Esophagus squamous epithelium (tissue), 5 donors: ENCODE measurements around the gene DOHH. TPM values are rescaled to one million over a fixed set of nuclear protein-coding genes. Genes with fewer than 3 reads are reported as not detected.

Experiments
- DNase-seq: peaks from one replicate; lab custom pipeline; 2025; lab: John Stamatoyannopoulos, UW
- H3K27ac ChIP-seq, 4 donors: fragments of 200-600 bp; sonication (generic); one replicate each; pipeline ENCODE4 v1.5.1; 2016 to 2019; ENCODE audit warnings: mild to moderate bottlenecking in 1 of 4
- H3K27me3 ChIP-seq, 4 donors: fragments of 200-600 bp; sonication (generic); 1 replicate in 3 of 4; 2 replicates in 1 of 4; pipeline versions ENCODE4 v1.5.1 to v1.6.0; 2017 to 2021; ENCODE audit warnings: antibody characterized with exemption in 1 of 4
- H3K36me3 ChIP-seq, 3 donors: fragments of 200-600 bp; sonication (generic); one replicate each; pipeline ENCODE4 v1.5.1; 2016 to 2019
- H3K4me1 ChIP-seq, 3 donors: fragments of 200-600 bp; sonication (generic); one replicate each; pipeline ENCODE4 v1.5.1; 2017 to 2019
- H3K4me3 ChIP-seq, 4 donors: fragments of 200-600 bp; sonication (generic); 1 replicate in 3 of 4; 2 replicates in 1 of 4; pipeline ENCODE4 v1.5.1; 2016 to 2019; ENCODE audit warnings: mild to moderate bottlenecking in 2 of 4, moderate library complexity in 1 of 4
- H3K9me3 ChIP-seq, 3 donors: fragments of 200-600 bp; sonication (generic); one replicate each; pipeline ENCODE4 v1.5.1; 2016 to 2019
- POLR2A ChIP-seq, 4 donors: fragments of 450-650 bp; IDR thresholded peaks; one replicate each; pipeline ENCODE4 v1.6.1; 2017; ENCODE audit warnings: antibody characterized with exemption in 4 of 4, mild to moderate bottlenecking in 4 of 4, moderate library complexity in 3 of 4
- WGBS, 2 donors: methylation state at CpG; one replicate each; pipeline ENCODE4 v1.1.5; 2018; 5-methylcytosine and 5-hydroxymethylcytosine counted together
- intact Hi-C: fragments of 100-400 bp; cut with DNase I; formaldehyde crosslinking; loops from one replicate; pipeline ENCODE4 v1.15.0; 2022
- total RNA-seq, 4 donors: library from RNA; depleted of rRNA; stranded (reverse); fragments of >200 nt; gene quantifications; one replicate each; pipeline ENCODE4 v1.1.0, GENCODE V29; 2016
- TF ChIP-seq, protein P1 (sequence below), 6 experiments: fragments of 450-650 bp in 4 of 6; fragments of 200-600 bp in 2 of 6; sonication (generic) in 2 of 6; IDR thresholded peaks; one replicate each; pipeline ENCODE4 v1.5.1; 2016 to 2019; ENCODE audit warnings: antibody characterized with exemption in 6 of 6, mild to moderate bottlenecking in 4 of 6, moderate library complexity in 4 of 6
- donor health status: DM: yes; HTN: yes; CAD: no.

Gene DOHH
- total RNA-seq, 4 donors from 2014 or later: 21.0 to 29.5 (median 26.4) TPM

DNA sequence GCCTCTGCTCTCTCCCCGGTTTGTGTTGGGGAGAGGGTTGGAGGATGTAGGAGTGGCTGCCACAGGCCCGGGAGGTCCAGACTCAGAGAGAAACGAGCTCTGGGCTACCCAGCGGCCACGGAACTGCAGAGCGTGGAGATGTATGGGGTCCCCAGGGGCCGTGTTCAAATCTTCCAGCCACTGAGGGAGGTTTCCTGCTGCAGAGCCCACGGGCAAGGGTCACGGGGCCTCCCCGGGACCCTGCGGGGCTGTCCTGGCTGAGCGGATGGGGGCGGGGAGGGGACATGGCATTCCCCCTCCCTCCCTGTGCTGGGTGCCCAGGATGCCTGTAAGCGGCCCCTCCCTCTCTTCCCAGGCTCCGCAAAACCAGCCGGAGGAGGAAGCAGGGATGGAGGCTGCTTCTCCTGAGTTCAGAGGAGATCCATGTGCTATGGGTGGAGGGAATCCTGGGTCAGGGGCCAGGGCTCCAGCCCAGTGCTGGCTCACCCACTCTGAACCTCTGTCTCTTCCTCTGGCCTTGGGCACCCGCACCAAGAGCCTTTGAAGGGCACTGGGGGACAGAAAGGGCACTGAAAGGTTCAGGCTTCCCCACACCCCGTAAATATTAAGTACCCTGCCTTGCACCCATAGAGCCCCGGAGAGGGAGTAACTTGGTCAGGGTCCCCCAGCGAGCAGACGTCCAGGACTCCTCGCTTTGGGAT lies 42.8 kb downstream of the DOHH start:
- TF ChIP-seq POLR2A (IDR thresholded peaks at IDR 0.05): no peak
- TF ChIP-seq, protein P1, sequence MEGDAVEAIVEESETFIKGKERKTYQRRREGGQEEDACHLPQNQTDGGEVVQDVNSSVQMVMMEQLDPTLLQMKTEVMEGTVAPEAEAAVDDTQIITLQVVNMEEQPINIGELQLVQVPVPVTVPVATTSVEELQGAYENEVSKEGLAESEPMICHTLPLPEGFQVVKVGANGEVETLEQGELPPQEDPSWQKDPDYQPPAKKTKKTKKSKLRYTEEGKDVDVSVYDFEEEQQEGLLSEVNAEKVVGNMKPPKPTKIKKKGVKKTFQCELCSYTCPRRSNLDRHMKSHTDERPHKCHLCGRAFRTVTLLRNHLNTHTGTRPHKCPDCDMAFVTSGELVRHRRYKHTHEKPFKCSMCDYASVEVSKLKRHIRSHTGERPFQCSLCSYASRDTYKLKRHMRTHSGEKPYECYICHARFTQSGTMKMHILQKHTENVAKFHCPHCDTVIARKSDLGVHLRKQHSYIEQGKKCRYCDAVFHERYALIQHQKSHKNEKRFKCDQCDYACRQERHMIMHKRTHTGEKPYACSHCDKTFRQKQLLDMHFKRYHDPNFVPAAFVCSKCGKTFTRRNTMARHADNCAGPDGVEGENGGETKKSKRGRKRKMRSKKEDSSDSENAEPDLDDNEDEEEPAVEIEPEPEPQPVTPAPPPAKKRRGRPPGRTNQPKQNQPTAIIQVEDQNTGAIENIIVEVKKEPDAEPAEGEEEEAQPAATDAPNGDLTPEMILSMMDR (IDR thresholded peaks at IDR 0.05): no peak
- H3K4me3 ChIP-seq: no peak overlapping the region
- no peaks in the 10 kb centered on the region for H3K27me3 ChIP-seq
- H3K36me3 ChIP-seq: peaks cover 35 to 100% (median 46%) of the 10 kb centered on the region in 3 donors
- peaks cover 21 to 51% (median 26%) of the 10 kb centered on the region in 3 donors for H3K4me1 ChIP-seq
- no peaks in the 10 kb centered on the region for H3K9me3 ChIP-seq
- DNase-seq: no peak
- H3K27ac ChIP-seq: peak overlapping the region in 3 of 4 donors; percentile 82 to 88 (median 88)
- 73 to 76% methylated on average over 3 to 5 of the region's 22 CpGs for WGBS, 2 donors
- intact Hi-C loops: no loop called here

DNA sequence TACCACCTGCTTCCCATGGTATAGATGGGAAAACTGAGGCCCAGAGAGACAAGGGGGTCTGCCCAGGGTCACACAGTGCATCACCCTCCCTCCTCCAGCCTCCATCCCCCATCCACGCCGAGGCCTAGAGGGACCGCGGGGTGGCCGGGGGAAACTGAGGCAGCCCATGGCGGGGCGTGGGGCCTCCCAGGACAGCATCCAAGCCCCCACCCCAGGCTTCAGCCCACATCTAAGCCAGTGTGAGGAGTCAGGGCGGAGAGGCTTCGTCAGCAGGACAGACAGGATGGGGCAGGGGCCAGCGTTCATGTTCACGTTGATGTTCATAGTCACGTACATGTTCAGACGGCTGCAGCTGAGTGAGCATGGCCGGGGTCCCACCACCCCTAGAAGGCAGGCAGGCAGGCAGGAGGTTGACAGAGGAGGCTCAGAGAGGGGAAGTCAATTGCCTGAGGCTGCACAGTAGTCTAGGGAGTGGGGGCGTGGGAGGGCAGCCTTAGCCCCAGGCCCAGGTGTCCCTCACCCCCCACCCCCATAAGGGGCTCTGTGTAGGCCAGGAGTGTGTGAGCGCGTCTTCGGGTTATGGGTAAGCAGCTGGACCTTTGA lies 43.4 kb downstream of the DOHH start:
- no peak for DNase-seq
- Histone ChIP-seq H3K36me3 (peaks cover 37 to 100% (median 49%) of the 10 kb centered on the region in 3 donors), H3K27me3 (no peaks in the 10 kb centered on the region), H3K27ac (peak overlapping the region in 3 of 4 donors; percentile 82 to 88 (median 88)), H3K9me3 (no peaks in the 10 kb centered on the region), H3K4me1 (peaks cover 21 to 51% (median 26%) of the 10 kb centered on the region in 3 donors), H3K4me3 (no peak overlapping the region)
- TF ChIP-seq, protein P1 (IDR thresholded peaks at IDR 0.05): no peak
- WGBS, 2 donors: 48 to 66% methylated on average over 4 to 8 of the region's 18 CpGs
- intact Hi-C loops: no loop called here

DNA sequence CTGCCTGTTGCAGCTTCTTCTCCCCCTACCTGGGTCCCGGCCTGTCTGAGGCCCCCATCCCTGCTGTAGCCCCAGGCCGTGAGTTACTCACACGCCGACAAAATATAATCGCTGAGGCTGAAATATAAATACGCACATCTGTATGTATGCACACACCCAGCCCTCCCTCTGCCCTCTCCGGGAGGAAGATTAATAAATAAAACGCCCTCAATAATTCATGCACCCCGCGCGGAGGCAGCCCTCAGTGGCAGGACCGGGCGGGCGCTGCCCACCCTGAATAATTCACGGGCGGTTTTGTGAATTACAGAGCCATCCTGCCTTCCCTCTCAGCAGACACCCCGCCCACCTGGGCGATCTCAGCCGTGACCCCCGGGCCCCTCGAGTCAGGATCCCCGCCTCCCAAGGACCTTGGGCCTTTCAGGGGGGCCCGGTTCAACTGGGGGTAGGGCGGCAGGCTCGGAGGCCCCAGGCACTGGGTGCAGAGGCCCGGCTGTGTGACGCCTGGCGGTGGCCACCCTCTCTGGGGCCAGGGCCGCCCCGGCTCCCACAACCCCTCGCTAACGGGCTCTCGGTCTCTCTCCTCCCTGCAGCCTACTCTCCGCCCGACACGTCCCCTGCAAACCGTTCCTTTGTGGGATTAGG lies 44.4 kb downstream of the DOHH start:
- DNase-seq: no peak
- Histone ChIP-seq H3K4me1 (peaks cover 21 to 57% (median 32%) of the 10 kb centered on the region in 3 donors), H3K36me3 (peaks cover 44 to 100% (median 53%) of the 10 kb centered on the region in 3 donors)

DNA sequence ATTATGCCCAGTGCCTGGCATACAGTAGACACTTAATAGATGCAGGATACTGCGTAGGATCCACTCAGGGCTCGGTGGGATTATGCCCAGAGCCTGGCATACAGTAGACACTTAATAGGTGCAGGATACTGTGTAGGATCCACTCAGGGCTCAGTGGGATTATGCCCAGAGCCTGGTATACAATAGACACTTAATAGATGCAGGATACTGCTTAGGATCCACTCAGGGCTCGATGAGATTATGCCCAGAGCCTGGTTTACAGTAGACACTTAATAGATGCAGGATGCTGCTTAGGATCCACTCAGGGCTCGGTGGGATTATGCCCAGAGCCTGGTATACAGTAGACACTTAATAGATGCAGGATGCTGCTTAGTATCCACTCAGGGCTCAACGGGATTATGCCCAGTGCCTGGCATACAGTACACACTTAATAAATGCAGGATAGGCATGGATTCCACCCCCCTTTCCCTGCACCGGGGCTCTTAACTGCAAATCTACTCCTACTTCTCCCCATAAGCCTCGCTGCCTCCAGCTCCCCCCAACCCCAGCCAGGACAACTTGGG lies 45.0 kb downstream of the DOHH start:
- no peak for DNase-seq
- H3K4me3 ChIP-seq: no peak overlapping the region
- H3K4me1 ChIP-seq: peaks cover 21 to 59% (median 33%) of the 10 kb centered on the region in 3 donors
- no peaks in the 10 kb centered on the region for H3K27me3 ChIP-seq
- TF ChIP-seq POLR2A (IDR thresholded peaks at IDR 0.05): no peak
- TF ChIP-seq, protein P1 (IDR thresholded peaks at IDR 0.05): no peak
- 81% methylated on average over 5 to 7 of the region's 7 CpGs for WGBS, 2 donors
- H3K9me3 ChIP-seq: no peaks in the 10 kb centered on the region
- intact Hi-C loops: no loop called here
- peak overlapping the region in 2 of 4 donors; percentile 5 to 88 for H3K27ac ChIP-seq
- peaks cover 44 to 100% (median 54%) of the 10 kb centered on the region in 3 donors for H3K36me3 ChIP-seq

More for the DNA sequence above, 44.4 kb downstream of the DOHH start:
- no peak for TF ChIP-seq POLR2A (IDR thresholded peaks at IDR 0.05)
- TF ChIP-seq, protein P1 (IDR thresholded peaks at IDR 0.05): no peak
- H3K27ac ChIP-seq: peak overlapping the region in 3 of 4 donors; percentile 10 to 88 (median 82)
- no peaks in the 10 kb centered on the region for H3K27me3 ChIP-seq
- intact Hi-C loops: no loop called here
- H3K9me3 ChIP-seq: no peaks in the 10 kb centered on the region
- WGBS, 2 donors: 71 to 73% methylated on average over 7 to 18 of the region's 37 CpGs
- no peak overlapping the region for H3K4me3 ChIP-seq
